WTC11 (cell line): ENCODE results near the gene RHOT2. TPM values are rescaled to one million over a fixed set of nuclear protein-coding genes. Genes with fewer than 3 reads are reported as not detected.

ENCODE experiments used
- AR ChIP-seq: fragments of 250-450 bp; sonication (Bioruptor Pico); IDR thresholded peaks from 2 replicates; pipeline ENCODE4 v1.9.0; 2021; ENCODE audit warnings: mild to moderate bottlenecking
- GABPB1 ChIP-seq: sonication (generic); formaldehyde crosslinking; IDR thresholded peaks from 2 replicates; pipeline ENCODE4 v1.8.1; 2023; ENCODE audit warnings: mild to moderate bottlenecking, missing genetic modification reagents
- GRHL2 ChIP-seq: fragments of 250-450 bp; sonication (Bioruptor Pico); IDR thresholded peaks from 2 replicates; pipeline ENCODE4 v1.8.0; 2022; ENCODE audit warnings: mild to moderate bottlenecking, moderate library complexity; ENCODE audit not compliant: insufficient replicate concordance, severe bottlenecking
- TEAD1 ChIP-seq: sonication (generic); formaldehyde crosslinking; IDR thresholded peaks from 2 replicates; pipeline ENCODE4 v1.8.0; 2022; ENCODE audit warnings: mild to moderate bottlenecking, missing genetic modification reagents
- ZBTB21 ChIP-seq: sonication (generic); formaldehyde crosslinking; IDR thresholded peaks from 2 replicates; pipeline ENCODE4 v1.8.1; 2023; ENCODE audit warnings: mild to moderate bottlenecking, missing genetic modification reagents, borderline replicate concordance
- ZBTB43 ChIP-seq: sonication (generic); formaldehyde crosslinking; IDR thresholded peaks from 2 replicates; pipeline ENCODE4 v1.8.1; 2023; ENCODE audit warnings: mild to moderate bottlenecking, missing genetic modification reagents
- ZNF281 ChIP-seq: sonication (generic); formaldehyde crosslinking; IDR thresholded peaks from 2 replicates; pipeline ENCODE4 v1.8.0; 2023; ENCODE audit warnings: mild to moderate bottlenecking, missing genetic modification reagents
- ZNF416 ChIP-seq: fragments of 250-450 bp; sonication (Bioruptor Pico); IDR thresholded peaks from 2 replicates; pipeline ENCODE4 v1.9.0; 2021; ENCODE audit warnings: mild to moderate bottlenecking, inconsistent platforms
- ZNF423 ChIP-seq: fragments of 250-450 bp; sonication (Bioruptor Pico); IDR thresholded peaks from 2 replicates; pipeline ENCODE4 v2.1.2; 2022; ENCODE audit warnings: mild to moderate bottlenecking, moderate library complexity
- ZNF671 ChIP-seq: fragments of 250-450 bp; sonication (Bioruptor Pico); IDR thresholded peaks from 2 replicates; pipeline ENCODE4 v1.8.0; 2021; ENCODE audit warnings: mild to moderate bottlenecking
- total RNA-seq: library from RNA; stranded (reverse); gene quantifications from 3 replicates; pipeline ENCODE4 v1.2.3, GENCODE V29; 2021
- TF ChIP-seq, protein P1 (sequence below): sonication (generic); formaldehyde crosslinking; IDR thresholded peaks from 2 replicates; pipeline ENCODE4 v1.8.0; 2022; ENCODE audit warnings: missing genetic modification reagents
- TF ChIP-seq, protein P2 (sequence below): sonication (generic); formaldehyde crosslinking; IDR thresholded peaks from 2 replicates; pipeline ENCODE4 v1.8.1; 2022; ENCODE audit warnings: mild to moderate bottlenecking, missing genetic modification reagents, moderate library complexity, borderline replicate concordance
- TF ChIP-seq, protein P3 (sequence below): sonication (generic); formaldehyde crosslinking; IDR thresholded peaks from 2 replicates; pipeline ENCODE4 v1.8.1; 2023; ENCODE audit warnings: mild to moderate bottlenecking, missing genetic modification reagents, borderline replicate concordance
- TF ChIP-seq, protein P4 (sequence below): sonication (generic); formaldehyde crosslinking; IDR thresholded peaks from 2 replicates; pipeline ENCODE4 v1.8.0; 2022; ENCODE audit warnings: mild to moderate bottlenecking, missing genetic modification reagents
- TF ChIP-seq, protein P5 (sequence below): sonication (generic); formaldehyde crosslinking; IDR thresholded peaks from 2 replicates; pipeline ENCODE4 v1.8.1; 2022; ENCODE audit warnings: low read depth, mild to moderate bottlenecking, moderate library complexity, missing genetic modification reagents, borderline replicate concordance

The RHOT2 gene
- total RNA-seq, 1 experiment from 2014 or later: 285 TPM

- TF ChIP-seq, protein P1, sequence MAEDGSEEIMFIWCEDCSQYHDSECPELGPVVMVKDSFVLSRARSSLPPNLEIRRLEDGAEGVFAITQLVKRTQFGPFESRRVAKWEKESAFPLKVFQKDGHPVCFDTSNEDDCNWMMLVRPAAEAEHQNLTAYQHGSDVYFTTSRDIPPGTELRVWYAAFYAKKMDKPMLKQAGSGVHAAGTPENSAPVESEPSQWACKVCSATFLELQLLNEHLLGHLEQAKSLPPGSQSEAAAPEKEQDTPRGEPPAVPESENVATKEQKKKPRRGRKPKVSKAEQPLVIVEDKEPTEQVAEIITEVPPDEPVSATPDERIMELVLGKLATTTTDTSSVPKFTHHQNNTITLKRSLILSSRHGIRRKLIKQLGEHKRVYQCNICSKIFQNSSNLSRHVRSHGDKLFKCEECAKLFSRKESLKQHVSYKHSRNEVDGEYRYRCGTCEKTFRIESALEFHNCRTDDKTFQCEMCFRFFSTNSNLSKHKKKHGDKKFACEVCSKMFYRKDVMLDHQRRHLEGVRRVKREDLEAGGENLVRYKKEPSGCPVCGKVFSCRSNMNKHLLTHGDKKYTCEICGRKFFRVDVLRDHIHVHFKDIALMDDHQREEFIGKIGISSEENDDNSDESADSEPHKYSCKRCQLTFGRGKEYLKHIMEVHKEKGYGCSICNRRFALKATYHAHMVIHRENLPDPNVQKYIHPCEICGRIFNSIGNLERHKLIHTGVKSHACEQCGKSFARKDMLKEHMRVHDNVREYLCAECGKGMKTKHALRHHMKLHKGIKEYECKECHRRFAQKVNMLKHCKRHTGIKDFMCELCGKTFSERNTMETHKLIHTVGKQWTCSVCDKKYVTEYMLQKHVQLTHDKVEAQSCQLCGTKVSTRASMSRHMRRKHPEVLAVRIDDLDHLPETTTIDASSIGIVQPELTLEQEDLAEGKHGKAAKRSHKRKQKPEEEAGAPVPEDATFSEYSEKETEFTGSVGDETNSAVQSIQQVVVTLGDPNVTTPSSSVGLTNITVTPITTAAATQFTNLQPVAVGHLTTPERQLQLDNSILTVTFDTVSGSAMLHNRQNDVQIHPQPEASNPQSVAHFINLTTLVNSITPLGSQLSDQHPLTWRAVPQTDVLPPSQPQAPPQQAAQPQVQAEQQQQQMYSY (CRISPR knock-in tag): peak; percentile 32; the same call in 1 of the 2 replicates
- TF ChIP-seq ZNF281 (CRISPR knock-in tag) (peak; percentile 81; the same call in 1 of the 2 replicates), ZBTB43 (no peak), GABPB1 (CRISPR knock-in tag) (no peak), TEAD1 (CRISPR knock-in tag) (0 out of 2 replicates have a peak, but pooled peaks have one; percentile 34), ZNF416 (peak; percentile 91), AR (CRISPR knock-in tag) (0 out of 2 replicates have a peak, but pooled peaks have one; percentile 69), ZBTB21 (CRISPR knock-in tag) (no peak), GRHL2 (CRISPR knock-in tag) (no peak), ZNF423 (CRISPR knock-in tag) (peak; percentile 4; the same call in 1 of the 2 replicates), ZNF671 (CRISPR knock-in tag) (peak; percentile 77; the same call in 1 of the 2 replicates)
- TF ChIP-seq, protein P2, sequence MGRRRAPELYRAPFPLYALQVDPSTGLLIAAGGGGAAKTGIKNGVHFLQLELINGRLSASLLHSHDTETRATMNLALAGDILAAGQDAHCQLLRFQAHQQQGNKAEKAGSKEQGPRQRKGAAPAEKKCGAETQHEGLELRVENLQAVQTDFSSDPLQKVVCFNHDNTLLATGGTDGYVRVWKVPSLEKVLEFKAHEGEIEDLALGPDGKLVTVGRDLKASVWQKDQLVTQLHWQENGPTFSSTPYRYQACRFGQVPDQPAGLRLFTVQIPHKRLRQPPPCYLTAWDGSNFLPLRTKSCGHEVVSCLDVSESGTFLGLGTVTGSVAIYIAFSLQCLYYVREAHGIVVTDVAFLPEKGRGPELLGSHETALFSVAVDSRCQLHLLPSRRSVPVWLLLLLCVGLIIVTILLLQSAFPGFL (CRISPR knock-in tag): no peak
- TF ChIP-seq, protein P3, sequence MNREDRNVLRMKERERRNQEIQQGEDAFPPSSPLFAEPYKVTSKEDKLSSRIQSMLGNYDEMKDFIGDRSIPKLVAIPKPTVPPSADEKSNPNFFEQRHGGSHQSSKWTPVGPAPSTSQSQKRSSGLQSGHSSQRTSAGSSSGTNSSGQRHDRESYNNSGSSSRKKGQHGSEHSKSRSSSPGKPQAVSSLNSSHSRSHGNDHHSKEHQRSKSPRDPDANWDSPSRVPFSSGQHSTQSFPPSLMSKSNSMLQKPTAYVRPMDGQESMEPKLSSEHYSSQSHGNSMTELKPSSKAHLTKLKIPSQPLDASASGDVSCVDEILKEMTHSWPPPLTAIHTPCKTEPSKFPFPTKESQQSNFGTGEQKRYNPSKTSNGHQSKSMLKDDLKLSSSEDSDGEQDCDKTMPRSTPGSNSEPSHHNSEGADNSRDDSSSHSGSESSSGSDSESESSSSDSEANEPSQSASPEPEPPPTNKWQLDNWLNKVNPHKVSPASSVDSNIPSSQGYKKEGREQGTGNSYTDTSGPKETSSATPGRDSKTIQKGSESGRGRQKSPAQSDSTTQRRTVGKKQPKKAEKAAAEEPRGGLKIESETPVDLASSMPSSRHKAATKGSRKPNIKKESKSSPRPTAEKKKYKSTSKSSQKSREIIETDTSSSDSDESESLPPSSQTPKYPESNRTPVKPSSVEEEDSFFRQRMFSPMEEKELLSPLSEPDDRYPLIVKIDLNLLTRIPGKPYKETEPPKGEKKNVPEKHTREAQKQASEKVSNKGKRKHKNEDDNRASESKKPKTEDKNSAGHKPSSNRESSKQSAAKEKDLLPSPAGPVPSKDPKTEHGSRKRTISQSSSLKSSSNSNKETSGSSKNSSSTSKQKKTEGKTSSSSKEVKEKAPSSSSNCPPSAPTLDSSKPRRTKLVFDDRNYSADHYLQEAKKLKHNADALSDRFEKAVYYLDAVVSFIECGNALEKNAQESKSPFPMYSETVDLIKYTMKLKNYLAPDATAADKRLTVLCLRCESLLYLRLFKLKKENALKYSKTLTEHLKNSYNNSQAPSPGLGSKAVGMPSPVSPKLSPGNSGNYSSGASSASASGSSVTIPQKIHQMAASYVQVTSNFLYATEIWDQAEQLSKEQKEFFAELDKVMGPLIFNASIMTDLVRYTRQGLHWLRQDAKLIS (CRISPR knock-in tag): no peak
- TF ChIP-seq, protein P4, sequence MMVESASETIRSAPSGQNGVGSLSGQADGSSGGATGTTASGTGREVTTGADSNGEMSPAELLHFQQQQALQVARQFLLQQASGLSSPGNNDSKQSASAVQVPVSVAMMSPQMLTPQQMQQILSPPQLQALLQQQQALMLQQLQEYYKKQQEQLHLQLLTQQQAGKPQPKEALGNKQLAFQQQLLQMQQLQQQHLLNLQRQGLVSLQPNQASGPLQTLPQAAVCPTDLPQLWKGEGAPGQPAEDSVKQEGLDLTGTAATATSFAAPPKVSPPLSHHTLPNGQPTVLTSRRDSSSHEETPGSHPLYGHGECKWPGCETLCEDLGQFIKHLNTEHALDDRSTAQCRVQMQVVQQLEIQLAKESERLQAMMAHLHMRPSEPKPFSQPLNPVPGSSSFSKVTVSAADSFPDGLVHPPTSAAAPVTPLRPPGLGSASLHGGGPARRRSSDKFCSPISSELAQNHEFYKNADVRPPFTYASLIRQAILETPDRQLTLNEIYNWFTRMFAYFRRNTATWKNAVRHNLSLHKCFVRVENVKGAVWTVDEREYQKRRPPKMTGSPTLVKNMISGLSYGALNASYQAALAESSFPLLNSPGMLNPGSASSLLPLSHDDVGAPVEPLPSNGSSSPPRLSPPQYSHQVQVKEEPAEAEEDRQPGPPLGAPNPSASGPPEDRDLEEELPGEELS (CRISPR knock-in tag): 0 out of 2 replicates have a peak, but pooled peaks have one; percentile 22
- TF ChIP-seq, protein P5, sequence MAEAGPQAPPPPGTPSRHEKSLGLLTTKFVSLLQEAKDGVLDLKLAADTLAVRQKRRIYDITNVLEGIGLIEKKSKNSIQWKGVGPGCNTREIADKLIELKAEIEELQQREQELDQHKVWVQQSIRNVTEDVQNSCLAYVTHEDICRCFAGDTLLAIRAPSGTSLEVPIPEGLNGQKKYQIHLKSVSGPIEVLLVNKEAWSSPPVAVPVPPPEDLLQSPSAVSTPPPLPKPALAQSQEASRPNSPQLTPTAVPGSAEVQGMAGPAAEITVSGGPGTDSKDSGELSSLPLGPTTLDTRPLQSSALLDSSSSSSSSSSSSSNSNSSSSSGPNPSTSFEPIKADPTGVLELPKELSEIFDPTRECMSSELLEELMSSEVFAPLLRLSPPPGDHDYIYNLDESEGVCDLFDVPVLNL (CRISPR knock-in tag): no peak
Measured at GRCh38 chr16:674968-675883, 7.3 kb downstream of the RHOT2 start, which contains the start of gene RHBDL1 (continued).
